Measurements from ENCODE around the gene PRDM7.
"Not testable (repeated sequence)": the region's sequence is repeated elsewhere in the genome, so short reads cannot be mapped to it uniquely, and the experiment has no call there.

DNA sequence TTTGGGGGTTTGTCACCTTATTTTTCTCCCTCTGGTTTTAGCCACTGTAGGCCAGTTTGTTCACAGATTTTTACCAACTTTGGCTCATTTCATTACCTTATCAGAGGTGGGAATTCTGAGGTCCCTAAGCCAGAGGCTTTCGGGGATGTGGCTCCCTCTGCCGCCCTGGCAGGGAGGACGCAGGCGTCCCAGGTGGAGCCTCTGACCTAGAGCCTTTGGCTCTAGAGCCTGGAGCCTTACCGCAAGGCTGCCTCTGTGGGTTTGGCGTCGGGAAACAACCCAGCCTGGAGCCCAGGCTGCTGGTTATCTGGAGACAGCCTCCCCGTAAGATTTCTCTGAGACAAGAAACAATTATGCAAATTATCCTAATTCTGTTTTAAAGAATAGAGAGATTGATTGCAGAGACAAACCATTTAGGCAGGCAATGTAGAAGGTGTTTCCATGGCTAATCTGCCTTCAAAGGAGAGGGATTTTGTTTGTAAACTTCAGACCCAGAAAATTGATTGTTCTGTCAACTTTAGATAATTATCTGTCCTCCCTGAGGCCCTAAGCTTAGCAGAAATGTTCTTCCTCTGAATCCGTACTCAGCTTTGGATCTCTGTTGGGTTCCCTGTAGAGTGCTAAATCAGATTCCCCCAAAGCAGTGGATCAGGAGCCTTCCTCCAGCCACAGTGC is 20.0 kb upstream of the PRDM7 start:
- not testable (repeated sequence) for TF ChIP-seq POLR2A (IDR thresholded peaks at IDR 0.05)
- TF ChIP-seq, protein P1, sequence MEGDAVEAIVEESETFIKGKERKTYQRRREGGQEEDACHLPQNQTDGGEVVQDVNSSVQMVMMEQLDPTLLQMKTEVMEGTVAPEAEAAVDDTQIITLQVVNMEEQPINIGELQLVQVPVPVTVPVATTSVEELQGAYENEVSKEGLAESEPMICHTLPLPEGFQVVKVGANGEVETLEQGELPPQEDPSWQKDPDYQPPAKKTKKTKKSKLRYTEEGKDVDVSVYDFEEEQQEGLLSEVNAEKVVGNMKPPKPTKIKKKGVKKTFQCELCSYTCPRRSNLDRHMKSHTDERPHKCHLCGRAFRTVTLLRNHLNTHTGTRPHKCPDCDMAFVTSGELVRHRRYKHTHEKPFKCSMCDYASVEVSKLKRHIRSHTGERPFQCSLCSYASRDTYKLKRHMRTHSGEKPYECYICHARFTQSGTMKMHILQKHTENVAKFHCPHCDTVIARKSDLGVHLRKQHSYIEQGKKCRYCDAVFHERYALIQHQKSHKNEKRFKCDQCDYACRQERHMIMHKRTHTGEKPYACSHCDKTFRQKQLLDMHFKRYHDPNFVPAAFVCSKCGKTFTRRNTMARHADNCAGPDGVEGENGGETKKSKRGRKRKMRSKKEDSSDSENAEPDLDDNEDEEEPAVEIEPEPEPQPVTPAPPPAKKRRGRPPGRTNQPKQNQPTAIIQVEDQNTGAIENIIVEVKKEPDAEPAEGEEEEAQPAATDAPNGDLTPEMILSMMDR (IDR thresholded peaks at IDR 0.05): not testable (repeated sequence)
